Large intestine (tissue), 3 donors: Measurements from ENCODE around the gene CDC42BPG. TPM values are rescaled to one million over a fixed set of nuclear protein-coding genes. Genes with fewer than 3 reads are reported as not detected.

Experiments used
- DNase-seq, 2 donors: peaks; one replicate each; pipeline versions ENCODE4 v3.0.0 to v3.0.0-alpha.2; 2013
- H3K27ac ChIP-seq: one replicate; pipeline ENCODE4 v1.5.1; 2013; ENCODE audit warnings: low read length
- H3K27me3 ChIP-seq: 2 replicates; pipeline ENCODE4 v1.6.1; 2013; ENCODE audit warnings: low read length; ENCODE audit not compliant: control insufficient read depth, insufficient read depth
- H3K36me3 ChIP-seq: 2 replicates; pipeline ENCODE4 v1.6.1; 2013; ENCODE audit warnings: low read length; ENCODE audit not compliant: control insufficient read depth, insufficient read depth
- H3K4me1 ChIP-seq: one replicate; pipeline ENCODE4 v1.6.1; 2013; ENCODE audit warnings: low read length; ENCODE audit not compliant: control insufficient read depth, insufficient read depth
- H3K4me3 ChIP-seq: one replicate; pipeline ENCODE4 v1.5.1; 2013; ENCODE audit warnings: low read length
- H3K9me3 ChIP-seq: one replicate; pipeline ENCODE4 v1.6.1; 2013; ENCODE audit warnings: mild to moderate bottlenecking, low read depth, low read length, moderate library complexity; ENCODE audit not compliant: control insufficient read depth
- WGBS: methylation state at CpG from one replicate; pipeline ENCODE4 v1.1.5; 2013; ENCODE audit warnings: low lambda C conversion rate; ENCODE audit not compliant: insufficient coverage; 5-methylcytosine and 5-hydroxymethylcytosine counted together
- polyA plus RNA-seq: library from polyadenylated mRNA; unstranded; fragments of 120-200 nt; gene quantifications from one replicate; pipeline ENCODE4 v1.2.1, GENCODE V29; 2013

Gene CDC42BPG
- polyA plus RNA-seq, 1 donor, result 5.5 TPM

DNA sequence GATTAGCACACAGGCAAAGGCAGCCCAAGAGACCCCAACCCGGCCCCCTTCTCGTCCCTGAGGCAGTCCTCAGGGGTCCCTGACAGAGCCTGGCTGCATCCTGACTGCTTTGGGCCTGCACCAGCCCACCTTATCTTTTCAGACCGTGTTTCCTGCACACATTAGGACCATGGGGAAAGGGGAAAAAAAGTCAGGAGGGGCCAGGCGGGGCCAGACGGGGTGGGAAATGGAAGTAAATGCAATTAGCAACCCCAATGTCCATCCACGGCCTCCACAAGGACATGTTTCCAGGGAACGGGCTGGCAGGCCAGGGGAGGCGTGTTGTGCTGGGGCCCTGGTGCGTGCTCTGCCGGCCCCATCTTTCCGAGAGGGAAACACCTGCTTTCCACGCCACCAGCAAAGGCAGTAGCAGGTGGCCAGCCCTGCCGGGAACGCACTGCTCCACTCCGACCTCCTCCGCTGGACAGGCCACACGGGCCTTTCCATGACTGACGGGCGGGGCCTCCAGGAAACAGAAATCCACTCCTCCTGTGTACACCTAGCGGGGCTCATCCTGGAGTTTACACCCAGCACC lies 26.5 kb upstream of the CDC42BPG start:
- no peaks in the 10 kb centered on the region for H3K9me3 ChIP-seq
- peaks cover 72% of the 10 kb centered on the region for H3K4me1 ChIP-seq
- peak overlapping the region; percentile 78 for H3K27ac ChIP-seq
- H3K36me3 ChIP-seq, result peaks cover 58% of the 10 kb centered on the region
- no peaks in the 10 kb centered on the region for H3K27me3 ChIP-seq
- peak in 1 of 2 donors; percentile 52 for DNase-seq
- no CpG with 5 or more reads among the region's 20 CpGs for WGBS
- H3K4me3 ChIP-seq, result peak overlapping the region; percentile 16

GRCh38 chr11:64870176-64870892 lies 25.9 kb upstream of the CDC42BPG start:
- Histone ChIP-seq H3K9me3 (no peaks in the 10 kb centered on the region), H3K27ac (peak overlapping the region; percentile 78), H3K27me3 (no peaks in the 10 kb centered on the region), H3K36me3 (peaks cover 61% of the 10 kb centered on the region), H3K4me3 (peak overlapping the region; percentile 16), H3K4me1 (peaks cover 75% of the 10 kb centered on the region)
- no CpG with 5 or more reads among the region's 19 CpGs for WGBS
- DNase-seq, result peak; percentile 81 to 87

DNA sequence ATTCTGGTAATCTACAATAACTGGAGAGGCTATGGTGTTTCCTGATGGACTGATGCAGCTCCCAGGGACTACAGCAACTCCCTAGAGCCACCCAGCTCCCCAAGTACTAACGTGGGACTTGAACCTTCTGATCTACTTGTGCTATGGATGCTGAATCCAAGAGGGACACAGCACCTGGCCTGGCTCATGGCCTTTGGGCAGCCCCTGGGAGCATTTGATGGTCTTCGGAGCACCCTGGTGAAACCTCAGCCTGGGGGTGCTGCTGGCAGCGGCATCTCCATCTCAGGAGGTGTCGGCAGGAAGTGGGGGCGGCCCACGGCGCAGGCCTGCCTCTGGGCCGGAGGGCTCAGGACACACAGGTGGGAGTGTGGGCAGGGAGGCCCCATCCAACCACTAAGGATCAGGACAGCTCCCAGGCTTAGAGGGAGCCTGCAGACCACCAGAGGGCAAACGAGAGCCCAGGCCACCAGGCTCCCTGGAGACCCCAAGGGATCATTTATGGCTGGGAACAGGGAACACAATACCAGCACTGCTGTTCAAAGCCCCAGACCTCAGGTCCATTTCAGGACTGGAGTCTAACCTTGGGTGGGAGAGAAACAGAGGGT lies 25.2 kb upstream of the CDC42BPG start:
- no CpG with 5 or more reads among the region's 9 CpGs for WGBS
- DNase-seq, result no peak
- peaks cover 56% of the 10 kb centered on the region for H3K36me3 ChIP-seq
- H3K4me3 ChIP-seq, result peak overlapping the region; percentile 10
- no peaks in the 10 kb centered on the region for H3K9me3 ChIP-seq
- no peaks in the 10 kb centered on the region for H3K27me3 ChIP-seq
- H3K4me1 ChIP-seq, result peaks cover 77% of the 10 kb centered on the region
- H3K27ac ChIP-seq, result peak overlapping the region; percentile 78

DNA sequence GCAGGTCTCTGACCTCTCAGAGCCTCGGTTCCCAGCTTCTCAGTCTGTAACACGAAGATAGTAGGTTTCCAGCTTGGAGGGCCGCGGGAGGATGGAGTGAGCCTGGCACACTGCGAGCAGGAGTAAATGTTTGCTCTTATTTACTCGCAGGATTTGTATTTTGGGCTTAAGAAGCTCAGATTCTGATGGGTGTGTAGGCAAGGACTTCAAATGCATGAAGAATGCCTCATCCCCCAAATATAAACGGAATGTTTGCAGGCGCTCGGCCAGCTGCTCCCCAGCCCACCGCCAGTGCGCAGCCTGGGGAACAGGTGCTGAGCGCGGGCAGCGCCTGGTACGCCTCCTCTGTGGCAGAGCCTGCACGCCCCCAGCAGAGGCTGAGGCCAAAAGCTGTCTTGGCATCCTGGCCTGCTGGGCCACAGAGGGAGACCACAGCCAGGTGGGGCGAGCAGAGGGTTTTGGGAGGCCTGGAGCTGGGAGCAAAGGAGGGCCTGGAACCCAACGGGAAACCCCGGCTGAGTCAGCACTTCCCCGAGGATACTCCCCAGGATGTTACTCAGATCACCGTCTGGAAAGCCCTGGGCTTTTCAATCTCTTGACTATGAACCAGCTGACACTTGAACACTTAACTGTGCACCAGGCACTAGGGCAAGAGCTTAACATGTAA lies 24.6 kb upstream of the CDC42BPG start:
- peaks cover 51% of the 10 kb centered on the region for H3K36me3 ChIP-seq
- H3K9me3 ChIP-seq, result no peaks in the 10 kb centered on the region
- no peak overlapping the region for H3K4me3 ChIP-seq
- peak overlapping the region; percentile 78 for H3K27ac ChIP-seq
- no peaks in the 10 kb centered on the region for H3K27me3 ChIP-seq
- WGBS, result no CpG with 5 or more reads among the region's 21 CpGs
- H3K4me1 ChIP-seq, result peaks cover 78% of the 10 kb centered on the region
- DNase-seq, result peak in 1 of 2 donors; percentile 46

DNA sequence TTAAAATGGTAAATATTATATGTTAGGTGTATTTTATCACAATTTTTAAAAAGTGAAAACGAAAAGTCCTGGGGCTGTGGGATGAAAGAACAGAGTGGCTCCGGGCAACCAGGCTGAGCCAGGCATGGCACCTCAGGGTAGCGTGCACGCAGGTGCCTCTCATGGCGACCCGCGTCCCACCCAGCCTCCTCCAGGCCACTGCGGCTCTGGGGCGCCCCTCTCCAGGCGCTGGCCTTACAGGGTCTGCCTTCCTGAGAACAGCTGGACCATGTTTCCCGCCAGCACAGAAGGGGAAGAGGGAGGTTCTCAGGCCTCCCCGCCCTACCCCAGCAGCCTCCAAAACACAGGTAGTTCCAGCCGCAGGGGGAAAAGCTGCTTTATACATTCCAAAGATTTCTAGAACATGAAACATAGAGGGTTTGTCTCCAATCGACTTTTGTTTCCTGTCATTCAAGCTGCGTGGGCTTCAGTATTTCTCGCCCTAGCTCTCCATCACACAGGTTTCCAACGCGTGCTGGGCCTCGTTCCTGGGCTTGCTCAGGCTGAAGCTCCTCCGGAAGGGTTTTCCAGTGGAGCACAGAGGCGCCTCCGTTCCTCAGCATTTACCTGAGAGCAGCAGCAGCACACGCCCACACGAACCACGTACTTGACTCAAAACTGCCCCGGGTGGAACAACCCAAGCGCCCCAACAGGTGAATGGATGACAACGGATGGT lies 23.5 kb upstream of the CDC42BPG start:
- peaks cover 44% of the 10 kb centered on the region for H3K36me3 ChIP-seq
- no peaks in the 10 kb centered on the region for H3K9me3 ChIP-seq
- 100% methylated on average over 1 of the region's 28 CpGs for WGBS
- no peak overlapping the region for H3K4me3 ChIP-seq
- no peak overlapping the region for H3K27ac ChIP-seq
- DNase-seq, result no peak
- no peaks in the 10 kb centered on the region for H3K27me3 ChIP-seq
- H3K4me1 ChIP-seq, result peaks cover 83% of the 10 kb centered on the region

DNA sequence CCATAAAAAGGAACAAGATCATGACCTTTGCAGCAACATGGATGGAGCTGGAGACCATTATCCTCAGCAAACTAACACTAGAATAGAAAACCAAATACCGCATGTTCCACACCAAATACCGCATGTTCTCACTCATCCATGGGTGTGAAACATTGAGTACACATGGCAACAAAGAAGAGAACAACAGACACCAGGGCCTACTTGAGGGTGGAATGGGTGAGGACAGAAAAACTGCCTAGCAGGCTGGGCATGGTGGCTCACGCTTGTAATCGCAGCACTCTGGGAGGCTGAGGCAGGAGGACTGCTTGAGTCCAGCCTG lies 21.7 kb upstream of the CDC42BPG start:
- Histone ChIP-seq H3K27me3 (no peaks in the 10 kb centered on the region), H3K9me3 (no peaks in the 10 kb centered on the region), H3K27ac (peak overlapping the region; percentile 93), H3K36me3 (peaks cover 35% of the 10 kb centered on the region), H3K4me3 (no peak overlapping the region), H3K4me1 (peaks cover 75% of the 10 kb centered on the region)
- 100% methylated on average over 1 of the region's 4 CpGs for WGBS
- DNase-seq, result no peak

DNA sequence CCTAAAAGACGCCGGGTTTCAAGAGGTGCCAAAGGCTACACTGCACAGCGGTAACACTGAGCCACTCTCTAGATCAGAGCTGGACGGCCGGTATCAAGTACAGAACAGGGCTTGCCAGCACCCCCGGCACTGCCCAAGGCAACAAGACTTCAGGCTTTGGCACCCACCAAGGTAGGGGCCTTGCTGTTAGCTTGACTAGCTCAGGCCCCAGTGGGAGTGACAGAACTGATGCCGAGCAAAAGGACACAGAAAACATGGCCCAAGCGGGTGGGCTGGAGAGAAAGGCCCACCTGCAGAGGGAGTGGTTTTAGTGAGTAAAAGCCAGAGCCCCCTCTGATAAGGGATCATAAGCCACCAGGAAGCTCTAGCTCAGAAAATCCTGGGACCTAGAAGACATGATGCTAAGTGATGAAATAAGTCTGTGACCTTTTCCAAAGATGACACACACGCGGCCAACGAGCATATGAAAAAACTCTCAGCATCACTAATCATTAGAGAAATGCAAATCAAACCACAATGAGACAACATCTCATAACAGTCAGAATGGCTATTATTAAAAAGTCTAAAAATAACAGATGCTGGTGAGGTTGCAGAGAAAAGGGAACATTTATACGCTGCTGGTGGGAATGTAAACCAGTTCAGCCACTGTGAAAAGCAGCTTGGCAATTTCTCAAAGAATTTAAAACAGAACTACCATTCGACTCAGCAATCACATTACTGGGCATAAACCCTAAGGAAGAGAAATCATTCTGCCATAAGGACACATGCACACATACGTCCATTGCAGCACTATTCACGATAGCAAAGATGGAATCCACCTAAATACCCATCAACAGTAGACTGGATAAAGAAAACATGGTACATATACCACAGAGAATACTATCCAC lies 21.1 kb upstream of the CDC42BPG start:
- Histone ChIP-seq H3K27ac (peak overlapping the region; percentile 93), H3K4me1 (peaks cover 69% of the 10 kb centered on the region), H3K36me3 (peaks cover 34% of the 10 kb centered on the region), H3K4me3 (no peak overlapping the region), H3K9me3 (no peaks in the 10 kb centered on the region), H3K27me3 (no peaks in the 10 kb centered on the region)
- WGBS, result 100% methylated on average over 5 of the region's 15 CpGs
- no peak for DNase-seq

- peaks cover 35% of the 10 kb centered on the region for H3K36me3 ChIP-seq
- H3K27ac ChIP-seq, result peak overlapping the region; percentile 93
- H3K4me3 ChIP-seq, result no peak overlapping the region
- H3K9me3 ChIP-seq, result no peaks in the 10 kb centered on the region
- peaks cover 63% of the 10 kb centered on the region for H3K4me1 ChIP-seq
- DNase-seq, result peak; percentile 79 to 89
- no CpG with 5 or more reads among the region's 18 CpGs for WGBS
- no peaks in the 10 kb centered on the region for H3K27me3 ChIP-seq
Measured at GRCh38 chr11:64864473-64865285, 20.2 kb upstream of the CDC42BPG start.

- H3K4me1 ChIP-seq, result peaks cover 58% of the 10 kb centered on the region
- peak overlapping the region; percentile 6 for H3K4me3 ChIP-seq
- H3K36me3 ChIP-seq, result peaks cover 35% of the 10 kb centered on the region
- peak overlapping the region; percentile 93 for H3K27ac ChIP-seq
- DNase-seq, result no peak
- H3K27me3 ChIP-seq, result no peaks in the 10 kb centered on the region
- no peaks in the 10 kb centered on the region for H3K9me3 ChIP-seq
- WGBS, result no CpG with 5 or more reads among the region's 9 CpGs
Measured at GRCh38 chr11:64864135-64864472, 19.7 kb upstream of the CDC42BPG start.
